ENCODE data around the gene MYO1D.

DNA sequence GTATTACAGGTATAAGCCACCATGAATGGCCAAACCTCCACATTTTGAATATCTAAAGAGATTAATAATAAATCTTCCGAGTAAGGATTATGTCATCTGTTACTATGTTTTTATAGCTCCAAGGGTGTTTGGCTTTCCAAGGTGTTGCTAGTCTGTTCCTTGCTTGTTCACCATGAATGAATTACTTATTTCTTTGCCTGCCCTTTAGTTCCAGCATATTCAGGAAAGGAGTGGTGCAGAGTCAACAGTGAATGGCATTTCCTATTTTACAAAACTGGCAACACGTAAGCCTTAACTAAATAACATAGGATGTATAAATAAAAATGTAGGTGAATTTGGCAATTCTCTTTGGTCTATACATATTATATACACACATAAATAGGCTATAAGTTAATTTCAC, 70.3 kb downstream of the MYO1D start:
- no peak for TF ChIP-seq CTCF (IDR thresholded peaks at IDR 0.05; ENCODE audit: low read length)
- TF ChIP-seq EZH2phosphoT487 (IDR thresholded peaks at IDR 0.05; ENCODE audit: low read length), result no peak
- no peak for TF ChIP-seq EZH2 (optimal IDR thresholded peaks at IDR 0.05; ENCODE audit: low read depth, low read length)

All from MM.1S (cell line).